ENCODE data around the gene BUD23. TPM values are rescaled to one million over a fixed set of nuclear protein-coding genes. Genes with fewer than 3 reads are reported as not detected.

BUD23 gene, protein sequence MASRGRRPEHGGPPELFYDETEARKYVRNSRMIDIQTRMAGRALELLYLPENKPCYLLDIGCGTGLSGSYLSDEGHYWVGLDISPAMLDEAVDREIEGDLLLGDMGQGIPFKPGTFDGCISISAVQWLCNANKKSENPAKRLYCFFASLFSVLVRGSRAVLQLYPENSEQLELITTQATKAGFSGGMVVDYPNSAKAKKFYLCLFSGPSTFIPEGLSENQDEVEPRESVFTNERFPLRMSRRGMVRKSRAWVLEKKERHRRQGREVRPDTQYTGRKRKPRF
- total RNA-seq: 53.8 and 56.1 TPM in 2 replicates

DNA sequence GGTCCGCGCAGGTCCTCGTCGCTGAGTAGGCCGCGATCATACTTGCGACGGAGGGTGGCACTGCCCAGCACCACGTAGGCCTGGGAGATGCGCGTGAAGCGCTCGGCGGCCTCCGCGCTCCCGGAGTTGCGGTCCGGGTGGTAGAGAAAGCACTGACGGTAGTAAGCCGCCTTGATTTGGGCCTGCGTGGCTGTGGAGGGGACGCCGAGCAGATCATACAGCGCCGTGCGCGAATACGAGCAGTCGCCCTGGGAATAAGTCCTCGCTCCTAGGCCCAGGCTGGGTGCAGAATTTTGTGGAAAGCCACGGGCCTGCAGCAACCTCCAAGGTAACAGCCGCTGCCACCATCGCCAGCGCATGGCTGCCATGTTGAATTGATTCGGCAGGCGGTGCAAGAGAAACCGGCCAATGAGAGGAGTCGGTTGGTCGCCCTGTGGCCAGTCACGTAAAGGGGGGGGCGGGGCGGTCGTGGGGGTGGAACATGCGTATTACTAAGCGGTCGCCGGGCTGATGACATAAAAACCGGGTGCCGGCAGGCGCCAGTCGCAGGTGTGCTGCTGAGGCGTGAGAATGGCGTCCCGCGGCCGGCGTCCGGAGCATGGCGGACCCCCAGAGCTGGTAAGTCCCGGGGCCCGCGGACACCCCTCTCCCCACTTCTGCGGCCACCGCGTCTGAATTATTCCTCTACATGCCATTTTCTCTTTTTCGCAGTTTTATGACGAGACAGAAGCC is at the start of gene BUD23, which contains the start of gene DNAJC30:
BUD23 (plus strand) TSS at position 542 of the 732 bp plus-strand sequence; CDS start at position 571, 29 bp downstream.
DNAJC30 (minus strand) TSS at position 398 of the 732 bp plus-strand sequence; CDS start at position 368, 30 bp downstream.

DNA sequence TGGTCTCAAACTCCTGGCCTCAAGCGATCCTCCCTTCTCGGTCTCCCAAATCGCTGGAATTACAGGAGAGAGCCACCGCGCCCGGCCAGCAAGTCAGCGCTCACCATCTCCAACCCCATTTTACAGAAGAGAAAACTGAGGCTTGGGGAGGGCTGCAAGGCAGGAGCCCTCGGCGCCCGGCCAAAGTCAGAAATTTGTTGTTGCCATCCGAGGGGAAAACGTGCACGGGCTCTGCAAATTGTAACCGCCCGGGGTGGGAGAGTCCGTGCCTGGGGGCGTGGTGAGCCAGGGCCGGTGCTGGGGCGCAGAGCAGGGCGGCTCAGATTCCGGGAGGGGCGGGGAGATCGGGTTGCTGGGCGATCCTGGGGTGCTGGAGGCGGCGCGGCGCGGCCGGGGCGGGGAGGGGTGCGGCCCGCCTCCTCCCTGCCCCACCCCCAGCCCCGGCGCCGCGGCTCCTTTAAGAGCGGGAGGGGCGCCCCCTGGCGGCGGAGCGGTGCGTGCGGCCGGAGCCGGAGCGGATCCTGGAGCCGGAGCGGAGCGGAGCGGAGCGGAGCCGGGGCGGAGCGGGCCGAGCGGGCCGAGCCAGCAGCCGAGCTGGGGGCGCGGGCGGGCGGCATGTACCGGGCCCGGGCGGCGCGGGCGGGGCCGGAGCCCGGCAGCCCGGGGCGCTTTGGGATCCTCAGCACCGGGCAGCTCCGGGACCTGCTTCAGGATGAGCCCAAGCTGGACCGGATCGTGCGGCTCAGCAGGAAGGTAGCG is 15.9 kb upstream of the BUD23 start, which contains the start of gene VPS37D:
VPS37D (plus strand) TSS at position 488 of the 759 bp plus-strand sequence; CDS start at position 616, 128 bp downstream.

DNA sequence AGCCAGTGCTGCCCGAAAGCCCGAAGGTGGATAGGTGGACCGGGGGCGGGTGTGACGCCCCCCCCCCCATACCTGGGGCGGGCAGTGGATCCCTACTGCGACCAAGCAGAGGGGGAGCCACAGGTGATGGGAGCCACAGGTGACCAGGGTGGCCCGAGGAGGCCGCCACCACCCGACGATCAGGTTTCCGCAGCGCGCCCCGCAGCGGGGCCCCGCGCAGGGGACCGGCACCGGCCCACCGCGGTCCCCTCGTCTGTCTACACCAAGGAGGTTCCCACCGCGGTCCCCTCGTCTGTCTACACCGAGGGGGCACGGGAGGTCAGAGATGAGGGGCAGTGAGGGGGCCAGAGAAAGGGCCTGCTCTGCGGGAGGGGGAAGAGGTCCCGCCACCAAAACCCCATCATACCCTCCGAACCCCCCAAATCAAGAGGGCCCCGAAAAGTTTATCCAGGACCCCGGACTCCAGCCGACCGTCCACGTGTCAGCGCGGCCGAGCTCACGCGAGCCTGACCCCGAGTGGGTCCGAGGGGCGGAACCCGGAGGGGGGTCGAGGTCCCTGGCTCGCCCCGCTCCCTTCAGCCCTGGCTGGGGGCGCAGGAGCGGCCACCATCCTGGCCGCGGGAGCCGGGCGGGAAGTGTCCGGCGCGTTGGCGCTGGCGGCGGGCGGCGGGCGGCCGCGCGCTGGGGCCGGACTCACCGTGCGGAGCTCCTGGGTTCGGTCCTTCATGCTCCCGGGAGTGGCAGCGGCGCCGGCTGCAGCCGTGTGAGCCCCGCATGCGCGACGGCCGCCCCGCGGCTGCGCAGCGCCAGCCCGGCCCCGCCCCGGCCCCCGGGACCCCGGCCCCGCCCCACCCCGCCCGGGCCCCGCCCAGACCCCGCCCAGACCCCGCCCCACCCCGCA is 35.8 kb downstream of the BUD23 start, which contains the start of gene STX1A:
STX1A (minus strand) TSS at position 765 of the 901 bp plus-strand sequence; CDS start at position 727, 38 bp downstream.

DNA sequence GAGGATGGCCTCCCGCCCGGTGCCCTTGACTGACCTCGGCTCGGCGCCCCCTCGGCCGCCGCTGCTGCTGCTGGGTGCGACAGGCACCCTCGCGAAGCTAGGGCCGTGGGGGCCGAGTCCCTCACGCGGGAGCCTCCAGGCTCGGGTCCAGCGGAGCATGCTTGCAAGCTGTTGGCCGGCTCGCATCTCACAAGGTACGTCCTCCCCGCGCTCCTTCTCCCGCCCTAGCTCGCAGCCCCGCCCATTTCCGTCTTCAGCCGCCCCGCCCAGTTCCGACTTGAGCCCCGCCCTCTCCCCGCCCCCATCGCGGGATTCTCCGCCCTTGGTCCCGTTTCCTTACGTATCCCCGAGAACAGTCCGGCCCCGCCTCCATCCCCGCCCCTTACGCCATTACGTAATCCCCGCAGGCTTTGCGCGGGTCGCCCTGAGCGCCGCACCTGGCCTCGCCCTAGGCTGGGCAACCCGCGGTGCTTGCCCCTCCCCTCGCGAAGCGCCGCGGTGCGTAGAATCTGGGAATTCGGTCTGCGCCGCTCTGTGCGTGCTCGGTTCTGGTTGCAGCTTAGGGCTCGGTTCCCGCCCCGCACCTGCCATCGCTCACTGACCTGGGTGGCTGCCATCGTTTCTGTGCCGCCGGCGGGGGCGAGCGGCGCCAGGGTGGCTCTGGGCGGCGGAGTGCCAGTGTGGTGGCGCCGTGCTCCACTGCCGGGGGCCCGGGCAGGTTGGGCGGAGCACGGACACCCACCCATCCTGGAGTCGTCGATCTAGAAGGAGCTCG is 55.4 kb downstream of the BUD23 start, which contains the start of gene ABHD11:
ABHD11 (minus strand) TSS at position 191 of the 775 bp plus-strand sequence; CDS start at position 159, 32 bp downstream.

Other genes with a start within 250 kb of the BUD23 start
- gene FZD9, start 249.8 kb upstream of the BUD23 start, total RNA-seq: 0.44 and 0.47 TPM in 2 replicates
- 40.0 and 40.6 TPM in 2 replicates for gene BAZ1B, start 161.3 kb upstream of the BUD23 start, total RNA-seq
- gene BCL7B, start 125.9 kb upstream of the BUD23 start, total RNA-seq: 65.4 and 66.0 TPM in 2 replicates
- 39.0 and 39.4 TPM in 2 replicates for gene TBL2, start 105.0 kb upstream of the BUD23 start, total RNA-seq
- gene MLXIPL, start 59.1 kb upstream of the BUD23 start, total RNA-seq: not detected in 2 replicates
- 0.69 and 1.8 TPM in 2 replicates for gene VPS37D, start 15.8 kb upstream of the BUD23 start, total RNA-seq
- 5.6 and 7.5 TPM in 2 replicates for gene DNAJC30, start 144 bp upstream of the BUD23 start, total RNA-seq
- 5.1 and 6.1 TPM in 2 replicates for gene STX1A, start 36.1 kb downstream of the BUD23 start, total RNA-seq
- 17.5 and 21.1 TPM in 2 replicates for gene ABHD11, start 55.2 kb downstream of the BUD23 start, total RNA-seq
- 0.98 and 1.2 TPM in 2 replicates for gene CLDN3, start 86.7 kb downstream of the BUD23 start, total RNA-seq
- 0.10 and 0.27 TPM in 2 replicates for gene CLDN4, start 147.4 kb downstream of the BUD23 start, total RNA-seq
- gene METTL27, start 158.9 kb downstream of the BUD23 start, total RNA-seq: 3.1 and 6.0 TPM in 2 replicates
- gene TMEM270, start 177.6 kb downstream of the BUD23 start, total RNA-seq: not detected in 2 replicates